Ovary (tissue), 3 donors: ENCODE results near the gene APH1A.
"Not testable (repeated sequence)": the region's sequence is repeated elsewhere in the genome, so short reads cannot be mapped to it uniquely, and the experiment has no call there.

Experiments
- EP300 ChIP-seq: sonication (generic); formaldehyde crosslinking; IDR thresholded peaks from one replicate; pipeline ENCODE4 v1.6.1; 2017; ENCODE audit warnings: antibody characterized with exemption
- POLR2A ChIP-seq: fragments of 450-650 bp; IDR thresholded peaks from one replicate; pipeline ENCODE4 v1.6.1; 2017; ENCODE audit warnings: antibody characterized with exemption, mild to moderate bottlenecking, moderate library complexity
- TF ChIP-seq, protein P1 (sequence below), 3 donors: fragments of 450-650 bp in 2 of 3; fragments of 200-600 bp in 1 of 3; IDR thresholded peaks; one replicate each; pipeline versions ENCODE4 v1.5.1 to v1.8.0; 2016 to 2022; ENCODE audit warnings: antibody characterized with exemption in 3 of 3, mild to moderate bottlenecking in 1 of 3
- donor health status: DM: no; HTN: no; CAD: no.

DNA sequence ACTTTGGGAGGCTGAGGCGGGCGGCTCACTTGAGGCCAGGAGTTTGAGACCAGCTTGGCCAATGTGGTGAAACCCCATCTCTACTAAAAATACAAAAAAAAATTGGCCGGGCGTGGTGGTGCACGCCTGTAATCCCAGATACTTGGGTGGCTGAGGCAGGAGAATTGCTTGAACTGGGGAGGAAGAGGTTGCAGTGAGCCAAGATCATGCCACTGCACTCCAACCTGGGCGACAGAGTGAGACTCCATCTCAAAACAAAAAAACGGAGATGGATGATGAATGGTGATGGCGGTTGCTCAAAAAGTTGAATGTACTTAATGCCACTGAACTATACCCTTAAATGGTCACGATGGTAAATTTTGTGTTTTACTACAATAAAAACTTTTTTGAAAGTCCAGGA, 39.8 kb upstream of the APH1A start:
- not testable (repeated sequence) for TF ChIP-seq POLR2A, EP300
- TF ChIP-seq, protein P1, sequence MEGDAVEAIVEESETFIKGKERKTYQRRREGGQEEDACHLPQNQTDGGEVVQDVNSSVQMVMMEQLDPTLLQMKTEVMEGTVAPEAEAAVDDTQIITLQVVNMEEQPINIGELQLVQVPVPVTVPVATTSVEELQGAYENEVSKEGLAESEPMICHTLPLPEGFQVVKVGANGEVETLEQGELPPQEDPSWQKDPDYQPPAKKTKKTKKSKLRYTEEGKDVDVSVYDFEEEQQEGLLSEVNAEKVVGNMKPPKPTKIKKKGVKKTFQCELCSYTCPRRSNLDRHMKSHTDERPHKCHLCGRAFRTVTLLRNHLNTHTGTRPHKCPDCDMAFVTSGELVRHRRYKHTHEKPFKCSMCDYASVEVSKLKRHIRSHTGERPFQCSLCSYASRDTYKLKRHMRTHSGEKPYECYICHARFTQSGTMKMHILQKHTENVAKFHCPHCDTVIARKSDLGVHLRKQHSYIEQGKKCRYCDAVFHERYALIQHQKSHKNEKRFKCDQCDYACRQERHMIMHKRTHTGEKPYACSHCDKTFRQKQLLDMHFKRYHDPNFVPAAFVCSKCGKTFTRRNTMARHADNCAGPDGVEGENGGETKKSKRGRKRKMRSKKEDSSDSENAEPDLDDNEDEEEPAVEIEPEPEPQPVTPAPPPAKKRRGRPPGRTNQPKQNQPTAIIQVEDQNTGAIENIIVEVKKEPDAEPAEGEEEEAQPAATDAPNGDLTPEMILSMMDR (IDR thresholded peaks at IDR 0.05) = not testable (repeated sequence)
